HepG2 (cell line): ENCODE results near the gene CCDC197. TPM values are rescaled to one million over a fixed set of nuclear protein-coding genes. Genes with fewer than 3 reads are reported as not detected.

Experiments used
- ARID5B ChIP-seq: IDR thresholded peaks from 2 replicates; pipeline ENCODE4 v1.4.0; 2020; ENCODE audit warnings: mild to moderate bottlenecking, missing genetic modification reagents
- BCL6 ChIP-seq: IDR thresholded peaks from 2 replicates; pipeline ENCODE4 v1.6.1; 2016; ENCODE audit warnings: missing genetic modification reagents, missing compliant biosample characterization
- BRD4 ChIP-seq: sonication (generic); formaldehyde crosslinking; IDR thresholded peaks from 2 replicates; pipeline ENCODE4 v1.4.0; 2020; ENCODE audit warnings: missing genetic modification reagents
- CBX5 ChIP-seq: sonication (generic); formaldehyde crosslinking; IDR thresholded peaks from 2 replicates; pipeline ENCODE4 v1.4.0; 2020; ENCODE audit warnings: missing genetic modification reagents, borderline replicate concordance
- EP300 ChIP-seq, 3 experiments: sonication (generic) in 1 of 3; formaldehyde crosslinking in 1 of 3; IDR thresholded peaks; 2 replicates each; pipeline versions ENCODE4 v1.5.1 to v1.6.1; 2011 to 2020; ENCODE audit warnings: low read depth in 2 of 3, low read length in 2 of 3, borderline replicate concordance in 1 of 3, improper control_type of control experiment in 1 of 3, mild to moderate bottlenecking in 1 of 3, missing genetic modification reagents in 1 of 3, moderate library complexity in 1 of 3
- FOXC1 ChIP-seq: sonication (generic); formaldehyde crosslinking; IDR thresholded peaks from 2 replicates; pipeline ENCODE4 v1.8.0; 2022; ENCODE audit warnings: mild to moderate bottlenecking, missing genetic modification reagents, borderline replicate concordance
- GFI1 ChIP-seq: sonication (generic); formaldehyde crosslinking; IDR thresholded peaks from 2 replicates; pipeline ENCODE4 v1.5.0; 2020; ENCODE audit warnings: missing genetic modification reagents, mild to moderate bottlenecking, borderline replicate concordance
- HDAC1 ChIP-seq: sonication (generic); formaldehyde crosslinking; IDR thresholded peaks from 2 replicates; pipeline ENCODE4 v1.5.1; 2020; ENCODE audit warnings: mild to moderate bottlenecking, missing genetic modification reagents
- HDAC2 ChIP-seq: sonication (generic); formaldehyde crosslinking; IDR thresholded peaks from 2 replicates; pipeline ENCODE4 v1.4.0; 2020; ENCODE audit warnings: missing genetic modification reagents
- HDAC6 ChIP-seq: fragments of 200-600 bp; sonication (generic); IDR thresholded peaks from 2 replicates; pipeline ENCODE4 v1.7.0; 2017; ENCODE audit warnings: mild to moderate bottlenecking, antibody characterized with exemption, low read length, low read depth
- HHEX ChIP-seq: IDR thresholded peaks from 2 replicates; pipeline ENCODE4 v1.6.1; 2016; ENCODE audit warnings: control low read depth
- HMG20B ChIP-seq: conservative IDR thresholded peaks from 2 replicates; pipeline ENCODE4 v1.6.1; 2016; ENCODE audit warnings: missing genetic modification reagents, missing compliant biosample characterization
- MLX ChIP-seq: IDR thresholded peaks from 2 replicates; pipeline ENCODE4 v1.6.1; 2016
- NR2F1 ChIP-seq, 2 experiments: fragments of 450-650 bp in 1 of 2; formaldehyde crosslinking in 1 of 2; IDR thresholded peaks; 2 replicates each; pipeline versions ENCODE4 v1.5.0 to v1.6.1; 2016 to 2020; ENCODE audit warnings: mild to moderate bottlenecking in 1 of 2, missing compliant biosample characterization in 1 of 2, missing genetic modification reagents in 1 of 2, moderate library complexity in 1 of 2
- PHF21A ChIP-seq: sonication (generic); formaldehyde crosslinking; IDR thresholded peaks from 2 replicates; pipeline ENCODE4 v1.5.0; 2020; ENCODE audit warnings: mild to moderate bottlenecking, missing genetic modification reagents
- SETDB1 ChIP-seq: sonication (generic); formaldehyde crosslinking; IDR thresholded peaks from 2 replicates; pipeline ENCODE4 v1.5.1; 2020; ENCODE audit warnings: missing genetic modification reagents, mild to moderate bottlenecking, borderline replicate concordance
- SKI ChIP-seq: fragments of 450-650 bp; IDR thresholded peaks from one replicate; pipeline ENCODE4 v1.6.1; 2018; ENCODE audit warnings: mild to moderate bottlenecking; ENCODE audit not compliant: partially characterized antibody
- SMAD1 ChIP-seq: sonication (generic); formaldehyde crosslinking; IDR thresholded peaks from 2 replicates; pipeline ENCODE4 v1.4.0; 2020; ENCODE audit warnings: missing genetic modification reagents, low read depth, mild to moderate bottlenecking, borderline replicate concordance
- SOX13 ChIP-seq, 3 experiments: fragments of 450-650 bp in 1 of 3; sonication (generic) in 1 of 3; formaldehyde crosslinking in 1 of 3; IDR thresholded peaks in 2 of 3; conservative IDR thresholded peaks in 1 of 3; 2 replicates each; pipeline versions ENCODE4 v1.5.0 to v1.6.1; 2016 to 2020; ENCODE audit warnings: antibody characterized with exemption in 1 of 3, mild to moderate bottlenecking in 1 of 3, missing compliant biosample characterization in 1 of 3, missing genetic modification reagents in 1 of 3, moderate library complexity in 1 of 3
- SOX6 ChIP-seq, 2 experiments: fragments of 450-650 bp in 1 of 2; sonication (generic) in 1 of 2; formaldehyde crosslinking in 1 of 2; IDR thresholded peaks; 2 replicates each; pipeline versions ENCODE4 v1.4.0 to v1.6.1; 2017 to 2020; ENCODE audit warnings: antibody characterized with exemption in 1 of 2, mild to moderate bottlenecking in 1 of 2, missing genetic modification reagents in 1 of 2
- SSRP1 ChIP-seq: IDR thresholded peaks from 2 replicates; pipeline ENCODE4 v1.6.1; 2016; ENCODE audit warnings: control low read depth
- TBL1XR1 ChIP-seq: fragments of 150-350 bp; IDR thresholded peaks from 2 replicates; pipeline ENCODE4 v1.6.1; 2014; ENCODE audit warnings: borderline replicate concordance, low read length; ENCODE audit not compliant: partially characterized antibody
- TBX2 ChIP-seq: sonication (generic); formaldehyde crosslinking; IDR thresholded peaks from 2 replicates; pipeline ENCODE4 v1.5.0; 2020; ENCODE audit warnings: missing genetic modification reagents, mild to moderate bottlenecking, borderline replicate concordance
- ZNF17 ChIP-seq: sonication (generic); formaldehyde crosslinking; IDR thresholded peaks from 2 replicates; pipeline ENCODE4 v1.5.0; 2020; ENCODE audit warnings: mild to moderate bottlenecking, missing genetic modification reagents
- polyA plus RNA-seq, 8 experiments: library from polyadenylated mRNA; depleted of rRNA in 3 of 8; stranded (reverse) in 7 of 8; unstranded in 1 of 8; fragments of >200 nt; fragmentation: Illumina TruSeq in 4 of 8; extraction: Trizol in 4 of 8; gene quantifications; 2 replicates each; pipeline versions ENCODE4 v1.2.1 to v1.2.3, GENCODE V29; 2011 to 2016; ENCODE audit warnings: low read depth in 4 of 8, missing spikeins in 1 of 8, mixed read lengths in 1 of 8; ENCODE audit not compliant: insufficient read depth in 1 of 8
- total RNA-seq, 5 experiments: library from RNA; depleted of rRNA; stranded (reverse); fragments of >200 nt; fragmentation: Illumina TruSeq; extraction: Trizol; gene quantifications; 2 replicates each; pipeline ENCODE4 v1.2.3, GENCODE V29; 2016; ENCODE audit warnings: low read depth in 1 of 5
- TF ChIP-seq, protein P1 (sequence below): sonication (generic); formaldehyde crosslinking; IDR thresholded peaks from 2 replicates; pipeline ENCODE4 v1.8.1; 2023; ENCODE audit warnings: mild to moderate bottlenecking, missing genetic modification reagents

CCDC197 gene
- total and polyA plus RNA-seq, 2 of the 13 experiments (the other 11 are each of a cell fraction or from before 2014, with no cell fraction given), result 0.11 to 0.13 TPM

DNA sequence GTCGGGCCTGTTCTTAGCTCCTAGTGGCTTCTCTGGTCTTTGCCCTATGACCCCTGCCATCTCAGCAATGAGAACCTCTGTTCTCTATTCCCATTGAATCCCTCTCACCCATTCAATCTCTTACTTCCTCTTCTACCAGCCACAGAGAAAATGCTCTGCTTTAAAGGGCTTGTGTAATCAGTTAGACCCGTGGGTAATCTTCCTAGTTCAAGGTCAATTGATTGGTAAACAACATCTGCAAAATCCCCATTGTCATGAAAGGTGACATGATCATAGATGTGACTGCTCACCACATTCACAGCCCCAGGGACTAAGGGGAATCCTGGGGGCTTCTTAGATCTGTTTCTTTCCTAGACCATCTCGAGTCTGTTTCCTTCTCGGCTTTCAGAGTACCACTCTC, 7.2 kb upstream of the CCDC197 start (continued):
- TF ChIP-seq SOX13 (IDR thresholded peaks at IDR 0.05) (no peak; the same call in 1 of the 2 replicates), SOX13 (CRISPR knock-in tag; conservative IDR thresholded peaks at IDR 0.05 in 1 of 2, IDR thresholded peaks at IDR 0.05 in 1 of 2) (peak in 1 of 2 experiments; percentile 93; a peak in 2 of 4 replicates), SOX6 (IDR thresholded peaks at IDR 0.05) (no peak), SOX6 (CRISPR knock-in tag; IDR thresholded peaks at IDR 0.05) (peak; percentile 95), SKI (peak; percentile 73), SMAD1 (CRISPR knock-in tag) (no peak), ARID5B (peak; percentile 83), HMG20B (CRISPR knock-in tag) (peak; percentile 97), HDAC2 (CRISPR knock-in tag) (peak; percentile 81), MLX (CRISPR knock-in tag) (0 out of 2 replicates have a peak, but pooled peaks have one; percentile 40), SETDB1 (CRISPR knock-in tag) (no peak), SSRP1 (CRISPR knock-in tag) (no peak), ZNF17 (CRISPR knock-in tag) (no peak), CBX5 (CRISPR knock-in tag) (no peak), FOXC1 (CRISPR knock-in tag) (no peak), TBX2 (CRISPR knock-in tag) (peak; percentile 35; the same call in 1 of the 2 replicates), BCL6 (peak; percentile 72; the same call in 1 of the 2 replicates), PHF21A (CRISPR knock-in tag) (peak; percentile 68), HHEX (CRISPR knock-in tag) (peak; percentile 93), TBL1XR1 (peak; percentile 53), NR2F1 (CRISPR knock-in tag; IDR thresholded peaks at IDR 0.05) (peak in 1 of 2 experiments; percentile 69; a peak in 3 of 4 replicates), GFI1 (peak; percentile 99), BRD4 (CRISPR knock-in tag) (no peak), HDAC6 (no peak), EP300 (IDR thresholded peaks at IDR 0.05; ENCODE audit: low read depth in 2 of 2, low read length in 2 of 2) (peak in 1 of 2 experiments; percentile 68; a peak in 1 of 4 replicates), EP300 (CRISPR knock-in tag; IDR thresholded peaks at IDR 0.05; ENCODE audit: borderline replicate concordance) (no peak), HDAC1 (CRISPR knock-in tag) (peak; percentile 57; the same call in 1 of the 2 replicates)
- TF ChIP-seq, protein P1, sequence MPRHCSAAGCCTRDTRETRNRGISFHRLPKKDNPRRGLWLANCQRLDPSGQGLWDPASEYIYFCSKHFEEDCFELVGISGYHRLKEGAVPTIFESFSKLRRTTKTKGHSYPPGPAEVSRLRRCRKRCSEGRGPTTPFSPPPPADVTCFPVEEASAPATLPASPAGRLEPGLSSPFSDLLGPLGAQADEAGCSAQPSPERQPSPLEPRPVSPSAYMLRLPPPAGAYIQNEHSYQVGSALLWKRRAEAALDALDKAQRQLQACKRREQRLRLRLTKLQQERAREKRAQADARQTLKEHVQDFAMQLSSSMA (CRISPR knock-in tag), result no peak
